Lower lobe of right lung (tissue), 2 donors: Measurements from ENCODE around the gene ZBTB7B. TPM values are rescaled to one million over a fixed set of nuclear protein-coding genes. Genes with fewer than 3 reads are reported as not detected.

Experiments
- ATAC-seq, 2 donors: fragments of 200-7000 bp; cut with Tn5 transposase; one replicate each; pipeline ENCODE4 v1.9.1; 2020 to 2022; ENCODE audit warnings: mild to moderate bottlenecking in 2 of 2, moderate library complexity in 2 of 2
- DNase-seq: peaks from one replicate; pipeline ENCODE4 v3.0.0-alpha.2; 2020
- H3K27ac ChIP-seq: fragments of 200-600 bp; one replicate; pipeline ENCODE4 v1.8.0; 2022
- H3K27me3 ChIP-seq: fragments of 200-600 bp; one replicate; pipeline ENCODE4 v1.8.0; 2022; ENCODE audit warnings: low read depth
- H3K36me3 ChIP-seq: fragments of 200-600 bp; one replicate; pipeline ENCODE4 v1.8.0; 2022; ENCODE audit warnings: mild to moderate bottlenecking
- H3K4me1 ChIP-seq: fragments of 200-600 bp; one replicate; pipeline ENCODE4 v1.8.0; 2022
- H3K4me3 ChIP-seq: fragments of 200-600 bp; one replicate; pipeline ENCODE4 v1.8.0; 2022; ENCODE audit warnings: mild to moderate bottlenecking
- H3K9me3 ChIP-seq: fragments of 200-600 bp; one replicate; pipeline ENCODE4 v1.8.0; 2022
- CTCF ChIP-seq: fragments of 200-600 bp; IDR thresholded peaks from one replicate; pipeline ENCODE4 v1.8.0; 2022; ENCODE audit warnings: antibody characterized with exemption, mild to moderate bottlenecking
- intact Hi-C: fragments of 100-400 bp; cut with DNase I; formaldehyde crosslinking; loops from one replicate; pipeline ENCODE4 v1.11.0; 2022
- total RNA-seq: library from RNA; stranded (reverse); fragmentation: NEBNext Ultra II Directional; extraction: Animal tissue kit (Norgen Biotek cat#: 25700); gene quantifications from one replicate; pipeline ENCODE4 v1.2.1, GENCODE V29; 2021
- donor health status: DM: no; HTN: yes; CAD: no; lungs with severe emphysema.

The ZBTB7B gene
- total RNA-seq, 1 donor from 2014 or later = 72.0 TPM

GRCh38 chr1:155018617-155019348 is 16.2 kb downstream of the ZBTB7B start:
- Histone ChIP-seq H3K27ac (no peak overlapping the region), H3K4me3 (no peak overlapping the region), H3K9me3 (no peaks in the 10 kb centered on the region), H3K4me1 (peaks cover 49% of the 10 kb centered on the region), H3K27me3 (no peaks in the 10 kb centered on the region), H3K36me3 (peaks cover 29% of the 10 kb centered on the region)
- DNase-seq = no peak
- intact Hi-C loops = no loop called here
- no peak for ATAC-seq
- no peak for TF ChIP-seq CTCF

GRCh38 chr1:155019377-155020245 is 17.0 kb downstream of the ZBTB7B start:
- no peak for TF ChIP-seq CTCF
- Histone ChIP-seq H3K4me1 (peaks cover 42% of the 10 kb centered on the region), H3K4me3 (no peak overlapping the region), H3K9me3 (no peaks in the 10 kb centered on the region), H3K36me3 (peaks cover 22% of the 10 kb centered on the region), H3K27ac (no peak overlapping the region), H3K27me3 (no peaks in the 10 kb centered on the region)
- ATAC-seq (no peak), DNase-seq (no peak)
- intact Hi-C loops = no loop called here

- intact Hi-C loops = no loop called here
- DNase-seq (no peak), ATAC-seq (no peak)
- Histone ChIP-seq H3K4me1 (peaks cover 21% of the 10 kb centered on the region), H3K36me3 (no peaks in the 10 kb centered on the region), H3K27ac (no peak overlapping the region), H3K27me3 (no peaks in the 10 kb centered on the region), H3K4me3 (no peak overlapping the region), H3K9me3 (no peaks in the 10 kb centered on the region)
- TF ChIP-seq CTCF = no peak
Measured at GRCh38 chr1:155022136-155022926, 19.7 kb downstream of the ZBTB7B start.

GRCh38 chr1:155022927-155023236 is 20.3 kb downstream of the ZBTB7B start:
- TF ChIP-seq CTCF = no peak
- Histone ChIP-seq H3K4me3 (no peak overlapping the region), H3K4me1 (peaks cover 16% of the 10 kb centered on the region), H3K27me3 (no peaks in the 10 kb centered on the region), H3K27ac (no peak overlapping the region), H3K9me3 (no peaks in the 10 kb centered on the region), H3K36me3 (no peaks in the 10 kb centered on the region)
- ATAC-seq = peak; percentile 31 to 46
- DNase-seq = no peak
- intact Hi-C loops = no loop called here

- Histone ChIP-seq H3K4me3 (no peak overlapping the region), H3K9me3 (no peaks in the 10 kb centered on the region), H3K27ac (no peak overlapping the region), H3K4me1 (peaks cover 8% of the 10 kb centered on the region), H3K27me3 (no peaks in the 10 kb centered on the region), H3K36me3 (no peaks in the 10 kb centered on the region)
- intact Hi-C loops = no loop called here
- DNase-seq (no peak), ATAC-seq (no peak)
- no peak for TF ChIP-seq CTCF
Measured at GRCh38 chr1:155023627-155024026, 21.0 kb downstream of the ZBTB7B start.
